HG03469 (cell line): ENCODE results near the gene ADAM19.

Experiments used
- ATAC-seq: cut with Tn5 transposase; IDR thresholded peaks from one replicate; pipeline ENCODE4 v1.9.1; 2021; ENCODE audit warnings: mild to moderate bottlenecking, moderate library complexity, moderate number of reproducible peaks; ENCODE audit not compliant: unreplicated experiment

The ADAM19 gene

DNA sequence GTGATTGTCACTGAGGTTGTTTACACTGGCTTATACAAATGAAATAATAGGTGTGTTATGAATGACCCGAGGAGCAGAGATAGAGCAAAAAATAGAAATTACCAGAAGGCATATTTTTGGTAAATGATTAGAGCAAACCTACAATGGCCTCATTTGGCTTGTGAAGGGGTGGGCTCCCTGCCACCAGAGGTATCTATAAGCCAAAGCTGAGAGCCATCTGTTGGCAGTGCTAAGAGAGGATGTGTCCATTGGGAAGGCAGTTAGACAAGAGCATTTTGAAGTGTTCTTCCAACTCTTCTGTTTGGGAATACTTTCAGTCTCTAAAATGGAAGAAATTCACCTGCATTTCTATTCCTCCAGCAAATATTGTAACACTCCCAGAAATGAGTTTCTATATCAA, 104.9 kb downstream of the ADAM19 start:
- ATAC-seq, result no peak

DNA sequence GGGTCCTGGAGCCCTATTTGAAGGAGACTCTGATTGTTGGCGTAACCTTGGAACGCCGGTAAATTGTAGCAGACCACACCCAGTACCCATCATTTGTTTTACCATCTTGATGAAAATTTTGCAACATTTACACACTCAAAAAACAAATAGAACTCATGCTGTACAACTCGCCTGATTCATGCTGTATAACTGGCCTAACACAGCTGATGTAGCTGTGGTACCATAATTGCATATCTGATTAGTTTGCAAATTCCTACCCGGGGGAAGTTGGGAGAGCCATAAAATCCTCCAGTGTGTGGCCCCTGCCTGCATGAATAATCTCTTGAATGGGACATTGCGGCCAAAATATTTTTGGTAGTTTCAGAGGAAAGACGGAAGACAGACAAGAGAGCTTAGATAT, 105.9 kb downstream of the ADAM19 start:
- no peak for ATAC-seq

- no peak for ATAC-seq
These were observed 106.5 kb downstream of the ADAM19 start for GRCh38 chr5:157469073-157469472.

DNA sequence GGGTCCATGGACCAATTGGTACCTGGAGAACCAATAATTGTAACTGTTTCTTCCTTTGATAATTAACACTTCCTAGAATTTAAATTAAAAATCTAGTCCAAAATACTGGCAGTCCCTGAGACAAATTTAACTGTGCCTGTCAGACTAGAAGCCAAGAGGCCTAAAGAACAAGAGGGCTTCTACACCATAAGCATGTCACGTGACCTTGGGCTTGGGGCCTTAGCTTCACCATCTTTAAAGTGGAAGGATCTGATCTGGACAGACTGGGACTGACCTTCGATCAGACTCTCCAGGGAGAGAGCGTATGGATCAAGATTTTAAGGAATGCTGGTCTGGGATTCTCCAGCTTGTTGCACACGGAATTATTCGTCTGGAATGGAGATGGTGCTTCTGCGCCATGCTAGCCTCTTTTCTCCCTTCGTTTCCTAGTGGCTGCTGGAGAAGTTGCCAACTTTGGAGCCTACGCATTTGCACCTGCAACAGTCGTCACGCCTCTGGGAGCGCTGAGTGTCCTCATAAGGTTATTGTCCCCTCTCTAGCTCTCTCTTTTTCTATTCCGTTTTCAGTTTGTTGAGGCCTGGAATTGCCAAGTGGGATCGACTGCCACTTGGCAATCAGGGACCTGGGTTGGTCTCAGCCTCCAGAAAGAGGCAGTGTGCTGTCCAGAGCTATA, 107.1 kb downstream of the ADAM19 start:
- no peak for ATAC-seq

- peak; percentile 94 for ATAC-seq
These were observed 110.9 kb downstream of the ADAM19 start for GRCh38 chr5:157464519-157465171.

GRCh38 chr5:157463621-157464518, 111.7 kb downstream of the ADAM19 start:
- no peak for ATAC-seq

GRCh38 chr5:157463081-157463480, 112.5 kb downstream of the ADAM19 start:
- ATAC-seq, result no peak

- no peak for ATAC-seq
These were observed 114.4 kb downstream of the ADAM19 start for GRCh38 chr5:157460921-157461792.

DNA sequence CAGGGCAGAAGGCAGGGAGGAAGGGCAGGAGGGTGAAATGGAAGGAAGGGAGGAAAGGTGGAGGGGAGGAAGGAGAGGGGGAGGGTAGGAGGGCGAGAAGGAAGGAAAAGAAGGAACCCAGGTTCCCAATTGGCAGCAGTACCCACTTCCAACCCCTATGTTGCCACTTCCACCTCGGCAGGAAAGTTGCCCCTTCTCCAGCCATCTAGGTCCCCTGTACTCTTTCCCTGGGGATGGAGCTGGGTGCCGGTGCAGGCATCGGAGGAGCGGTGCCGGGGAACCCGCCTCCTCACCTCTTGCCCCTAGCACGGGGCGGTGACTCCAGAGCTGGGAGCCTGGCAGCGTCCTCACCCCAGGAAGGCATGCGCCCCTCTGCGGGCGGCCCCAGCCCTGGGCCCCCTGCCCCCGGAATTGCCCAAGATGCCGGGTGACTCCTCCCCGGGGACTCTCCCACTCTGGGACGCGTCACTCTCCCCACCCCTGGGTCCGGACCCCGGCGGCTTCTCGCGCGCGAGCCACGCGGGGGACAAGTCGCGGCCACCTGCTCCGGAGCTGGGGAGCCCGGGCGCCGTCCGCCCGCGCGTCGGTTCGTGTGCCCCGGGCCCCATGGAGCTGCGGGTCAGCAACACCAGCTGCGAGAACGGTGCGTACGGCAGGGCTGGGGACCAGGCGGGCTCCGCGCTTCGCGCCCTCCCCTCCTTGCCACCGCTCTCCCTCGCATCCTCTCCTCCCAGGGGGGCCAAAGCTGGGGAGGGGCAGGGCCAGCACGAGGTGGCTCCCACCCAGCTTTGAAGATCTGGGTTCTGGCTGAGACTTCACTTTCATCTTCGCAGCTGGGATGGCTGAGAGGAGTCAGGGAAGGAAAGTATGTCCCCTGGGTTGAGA, 115.6 kb downstream of the ADAM19 start, which contains the start of gene NIPAL4:
TSS of gene NIPAL4 (plus strand) at position 499 of the 885 bp plus-strand sequence. CDS start at position 607, 108 bp downstream.
- ATAC-seq, result no peak

GRCh38 chr5:157458835-157459234, 116.7 kb downstream of the ADAM19 start:
- no peak for ATAC-seq

GRCh38 chr5:157457391-157457790, 118.2 kb downstream of the ADAM19 start:
- ATAC-seq, result no peak

DNA sequence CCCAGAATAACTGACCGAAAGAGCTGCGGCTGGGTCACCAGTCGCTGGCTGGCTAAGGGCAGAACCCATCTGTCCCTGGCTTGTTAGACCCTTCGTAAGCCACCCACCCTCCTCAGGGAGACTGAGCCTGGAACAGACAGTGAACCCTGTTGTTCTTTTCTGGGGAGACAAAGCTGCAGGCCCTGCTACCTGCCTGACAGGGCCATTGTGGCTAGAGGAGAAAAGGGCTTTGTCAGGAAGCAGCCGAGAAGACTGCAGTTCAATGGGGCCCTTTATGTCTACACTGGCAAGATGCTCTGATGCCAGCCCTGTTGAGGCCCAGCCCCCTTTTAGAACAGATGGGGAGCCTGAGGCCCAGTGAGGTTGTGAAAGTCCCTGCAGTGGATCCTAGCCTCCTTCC, 119.3 kb downstream of the ADAM19 start:
- no peak for ATAC-seq

DNA sequence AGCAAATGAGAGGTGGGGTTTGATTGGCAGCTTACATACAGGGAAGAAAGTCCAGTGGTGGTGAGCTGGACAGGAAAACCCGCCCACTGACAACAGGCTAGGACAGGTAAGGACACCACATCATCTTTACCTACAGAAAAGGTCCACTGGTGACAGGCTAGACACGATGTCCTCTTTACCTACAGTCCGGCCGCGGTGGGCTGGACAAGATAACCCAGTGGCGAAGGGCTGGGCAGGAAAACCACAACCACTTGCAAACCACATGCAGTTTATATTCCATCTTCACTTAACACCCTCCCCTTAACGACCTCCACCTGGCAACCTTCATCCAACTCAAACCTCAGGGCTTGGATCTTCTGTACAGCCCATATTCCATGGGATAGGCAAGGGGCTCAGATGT, 120.5 kb downstream of the ADAM19 start:
- ATAC-seq, result no peak

- no peak for ATAC-seq
These were observed 121.3 kb downstream of the ADAM19 start for GRCh38 chr5:157454273-157454672.

DNA sequence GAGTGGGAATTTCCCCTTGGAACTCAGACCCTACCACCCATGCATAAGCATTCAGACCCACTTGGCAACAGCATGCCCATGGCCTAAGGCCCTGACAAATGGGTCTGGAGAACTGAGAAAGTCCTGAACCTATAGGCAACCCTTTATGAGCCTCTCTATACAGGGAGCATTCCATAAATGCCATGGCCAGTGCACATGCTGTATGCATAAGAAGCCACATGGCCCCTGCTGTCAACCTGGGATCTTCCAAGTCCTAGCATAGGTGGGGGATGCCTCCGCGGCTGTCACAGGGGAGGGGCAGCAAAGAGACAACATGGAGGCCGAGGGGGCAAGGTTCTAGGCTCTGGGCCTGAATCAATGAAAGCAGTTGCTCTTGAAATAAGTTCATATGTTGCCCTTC, 123.8 kb downstream of the ADAM19 start:
- ATAC-seq, result no peak

DNA sequence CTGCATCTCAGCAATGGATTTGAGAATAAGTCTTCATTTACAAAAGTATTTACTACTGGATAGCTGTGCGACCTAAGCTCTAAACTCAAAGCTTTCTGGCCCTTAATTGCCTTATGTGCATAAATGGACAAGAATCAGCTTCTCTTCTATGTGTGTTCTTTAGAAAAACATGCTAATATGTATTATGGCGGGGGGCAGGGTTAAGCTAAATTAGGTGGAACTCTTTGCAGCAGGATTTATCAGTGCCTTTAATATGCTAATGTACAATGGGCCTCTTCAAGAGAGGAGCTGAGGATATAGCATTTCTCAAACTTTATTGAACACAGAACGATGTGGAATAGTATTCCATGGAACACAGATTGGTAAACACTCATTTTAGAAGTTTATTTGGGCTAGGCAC, 125.6 kb downstream of the ADAM19 start:
- ATAC-seq, result no peak

DNA sequence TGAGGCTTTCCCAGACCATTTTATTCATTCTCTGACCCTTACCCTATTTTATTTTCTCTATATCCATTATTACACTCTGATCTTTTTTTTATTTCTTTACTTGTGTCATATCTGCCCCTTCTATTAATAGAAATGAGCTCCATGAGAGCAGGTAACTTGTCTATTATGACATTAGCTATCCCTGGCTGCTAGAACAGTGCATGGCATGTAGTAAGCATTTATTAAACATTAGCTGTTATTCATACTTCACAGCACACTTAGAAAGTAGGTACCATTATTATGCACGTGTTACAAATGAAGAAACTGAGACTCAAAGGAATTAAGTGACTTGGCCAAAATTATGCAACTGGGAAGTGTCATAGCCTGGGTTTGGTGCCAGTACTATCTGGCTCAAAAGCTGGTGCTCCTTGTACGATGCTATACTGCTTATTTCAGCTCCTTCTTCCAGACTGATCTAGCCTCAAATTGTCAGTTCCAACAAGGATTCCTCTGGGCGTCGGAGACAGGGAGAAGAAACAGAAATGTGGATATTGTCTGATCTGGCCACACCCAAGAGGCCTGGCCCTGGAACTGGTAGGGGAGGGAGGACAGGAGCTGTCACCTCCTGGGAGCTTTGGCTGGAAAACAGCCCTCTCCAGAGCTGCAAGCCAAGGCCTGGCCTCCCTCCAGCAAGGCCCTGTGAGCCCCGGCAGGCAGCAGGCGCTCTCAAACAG, 126.4 kb downstream of the ADAM19 start:
- ATAC-seq, result no peak

GRCh38 chr5:157447201-157447637, 128.4 kb downstream of the ADAM19 start:
- ATAC-seq, result no peak

GRCh38 chr5:157446412-157446935, 129.1 kb downstream of the ADAM19 start:
- ATAC-seq, result no peak
